H9 (cell line): Measurements from ENCODE around the gene MKRN1. TPM values are rescaled to one million over a fixed set of nuclear protein-coding genes. Genes with fewer than 3 reads are reported as not detected.

Source experiments
- DNase-seq: peaks from one replicate; pipeline ENCODE4 v3.0.0-alpha.2; 2017
- H2AFZ ChIP-seq: one replicate; pipeline ENCODE4 v1.6.1; 2013; ENCODE audit warnings: mild to moderate bottlenecking, low read length, control low read depth, moderate library complexity
- H2AK5ac ChIP-seq: 2 replicates; pipeline ENCODE4 v1.6.1; 2013; ENCODE audit warnings: low read length, control low read depth, mixed read lengths; ENCODE audit not compliant: insufficient read length
- H2BK120ac ChIP-seq: one replicate; pipeline ENCODE4 v1.6.1; 2013; ENCODE audit warnings: low read depth, mild to moderate bottlenecking, low read length, control low read depth, inconsistent platforms; ENCODE audit not compliant: poor library complexity, severe bottlenecking
- H2BK12ac ChIP-seq: 2 replicates; pipeline ENCODE4 v1.6.1; 2013; ENCODE audit warnings: low read length, control low read depth, mixed read lengths, low read depth; ENCODE audit not compliant: insufficient read length
- H2BK15ac ChIP-seq: 2 replicates; pipeline ENCODE4 v1.6.1; 2013; ENCODE audit warnings: low read depth, low read length, control low read depth
- H2BK20ac ChIP-seq: one replicate; pipeline ENCODE4 v1.6.1; 2013; ENCODE audit warnings: low read depth, mild to moderate bottlenecking, low read length, control low read depth, inconsistent platforms; ENCODE audit not compliant: poor library complexity, severe bottlenecking
- H2BK5ac ChIP-seq: 2 replicates; pipeline ENCODE4 v1.6.1; 2013; ENCODE audit warnings: low read length, control low read depth, mixed read lengths; ENCODE audit not compliant: insufficient read length
- H3K14ac ChIP-seq: 2 replicates; pipeline ENCODE4 v1.6.1; 2013; ENCODE audit warnings: low read length, control low read depth; ENCODE audit not compliant: insufficient read depth
- H3K18ac ChIP-seq: 2 replicates; pipeline ENCODE4 v1.6.1; 2013; ENCODE audit warnings: low read depth, mild to moderate bottlenecking, mixed read lengths, low read length, control low read depth; ENCODE audit not compliant: insufficient read length
- H3K23ac ChIP-seq: 2 replicates; pipeline ENCODE4 v1.6.1; 2013; ENCODE audit warnings: low read length, control low read depth, mixed read lengths, low read depth; ENCODE audit not compliant: insufficient read length
- H3K23me2 ChIP-seq: 2 replicates; pipeline ENCODE4 v1.6.1; 2013; ENCODE audit warnings: low read depth, mild to moderate bottlenecking, mixed read lengths, low read length, control low read depth; ENCODE audit not compliant: insufficient read length, poor library complexity, severe bottlenecking
- H3K27ac ChIP-seq: 2 replicates; pipeline ENCODE4 v1.5.1; 2013; ENCODE audit warnings: low read length, control low read depth, mixed read lengths, low read depth; ENCODE audit not compliant: insufficient read length
- H3K27me3 ChIP-seq: 2 replicates; pipeline ENCODE4 v1.6.1; 2013; ENCODE audit warnings: low read length, control low read depth, inconsistent platforms; ENCODE audit not compliant: insufficient read depth
- H3K4ac ChIP-seq: 2 replicates; pipeline ENCODE4 v1.6.1; 2013; ENCODE audit warnings: low read depth, mild to moderate bottlenecking, control low read depth, inconsistent platforms, low read length, moderate library complexity
- H3K4me1 ChIP-seq: 2 replicates; pipeline ENCODE4 v1.6.1; 2013; ENCODE audit warnings: low read length, control low read depth, inconsistent platforms; ENCODE audit not compliant: insufficient read depth
- H3K4me2 ChIP-seq: 2 replicates; pipeline ENCODE4 v1.6.1; 2013; ENCODE audit warnings: low read length, control low read depth, mixed read lengths; ENCODE audit not compliant: insufficient read length, insufficient read depth
- H3K56ac ChIP-seq: 2 replicates; pipeline ENCODE4 v1.6.1; 2013; ENCODE audit warnings: low read depth, mild to moderate bottlenecking, mixed read lengths, low read length, control low read depth; ENCODE audit not compliant: insufficient read length
- H3K79me1 ChIP-seq: 2 replicates; pipeline ENCODE4 v1.6.1; 2013; ENCODE audit warnings: low read depth, mild to moderate bottlenecking, moderate library complexity, low read length, control low read depth, inconsistent platforms; ENCODE audit not compliant: insufficient read depth, poor library complexity, severe bottlenecking
- H3K79me2 ChIP-seq: 2 replicates; pipeline ENCODE4 v1.6.1; 2013; ENCODE audit warnings: low read length, control low read depth, inconsistent platforms; ENCODE audit not compliant: insufficient read depth
- H3K9ac ChIP-seq: 2 replicates; pipeline ENCODE4 v1.6.1; 2013; ENCODE audit warnings: low read length, control low read depth, mixed read lengths; ENCODE audit not compliant: insufficient read length; ENCODE audit errors: extremely low read depth
- H3K9me3 ChIP-seq: one replicate; pipeline ENCODE4 v1.6.1; 2013; ENCODE audit warnings: low read depth, low read length, inconsistent platforms; ENCODE audit not compliant: control insufficient read depth
- H3T11ph ChIP-seq: one replicate; pipeline ENCODE4 v1.6.1; 2013; ENCODE audit warnings: mild to moderate bottlenecking, low read length, control low read depth, inconsistent platforms
- H4K20me1 ChIP-seq: one replicate; pipeline ENCODE4 v1.6.1; 2013; ENCODE audit not compliant: control insufficient read depth, insufficient read length, insufficient read depth
- H4K5ac ChIP-seq: 2 replicates; pipeline ENCODE4 v1.6.1; 2013; ENCODE audit warnings: low read depth, mild to moderate bottlenecking, mixed read lengths, low read length, control low read depth; ENCODE audit not compliant: insufficient read length
- H4K8ac ChIP-seq: replicated peaks from 2 replicates; pipeline ENCODE4 v1.6.1; 2013; ENCODE audit warnings: low read length, control low read depth, mixed read lengths, low read depth; ENCODE audit not compliant: insufficient read length
- H4K91ac ChIP-seq: 2 replicates; pipeline ENCODE4 v1.6.1; 2013; ENCODE audit warnings: low read depth, mild to moderate bottlenecking, moderate library complexity, mixed read lengths, low read length, control low read depth; ENCODE audit not compliant: insufficient read length
- H3K27ac Mint-ChIP-seq, 3 experiments: 2 replicates in 2 of 3; 3 replicates in 1 of 3; pipeline ENCODE4 v1.8.0; 2020 to 2021; ENCODE audit warnings: mixed read lengths in 3 of 3, mild to moderate bottlenecking in 1 of 3, moderate library complexity in 1 of 3
- H3K27me3 Mint-ChIP-seq: 2 replicates; pipeline ENCODE4 v1.8.0; 2021; ENCODE audit warnings: low read depth, mild to moderate bottlenecking, moderate library complexity, mixed read lengths
- H3K36me3 Mint-ChIP-seq, 3 experiments: 2 replicates in 2 of 3; 3 replicates in 1 of 3; pipeline ENCODE4 v1.8.0; 2020 to 2021; ENCODE audit warnings: low read depth in 3 of 3, mixed read lengths in 3 of 3; ENCODE audit not compliant: insufficient read depth in 1 of 3
- H3K4me1 Mint-ChIP-seq, 2 experiments: 2 replicates each; pipeline ENCODE4 v1.8.0; 2020; ENCODE audit warnings: mixed read lengths in 2 of 2
- H3K4me3 Mint-ChIP-seq, 2 experiments: 2 replicates in 1 of 2; 3 replicates in 1 of 2; pipeline ENCODE4 v1.8.0; 2020 to 2021; ENCODE audit warnings: mild to moderate bottlenecking in 2 of 2, mixed read lengths in 2 of 2, moderate library complexity in 1 of 2
- H3K9me3 Mint-ChIP-seq, 2 experiments: 2 replicates in 1 of 2; 3 replicates in 1 of 2; pipeline ENCODE4 v1.8.0; 2020; ENCODE audit warnings: mild to moderate bottlenecking in 2 of 2, mixed read lengths in 2 of 2, moderate library complexity in 1 of 2
- CTCF ChIP-seq: fragments of 200-600 bp; sonication (generic); conservative IDR thresholded peaks from 3 replicates; pipeline ENCODE4 v1.8.0; 2021; ENCODE audit warnings: antibody characterized with exemption, mild to moderate bottlenecking
- WGBS: extraction: QIAGEN DNeasy Blood & Tissue Kit; methylation state at CpG from one replicate; pipeline ENCODE4 v1.1.7; 2013; ENCODE audit warnings: missing lambda C conversion rate, low lambda C conversion rate, mixed read lengths; ENCODE audit not compliant: insufficient read length; ENCODE audit errors: extremely low coverage; 5-methylcytosine and 5-hydroxymethylcytosine counted together
- total RNA-seq: library from RNA; stranded (reverse); gene quantifications from 2 replicates; pipeline ENCODE4 v1.2.1, GENCODE V29; 2021

Gene MKRN1
- total RNA-seq, 1 experiment from 2014 or later: 106 TPM

GRCh38 chr7:140435252-140435895 is 43.9 kb downstream of the MKRN1 start:
- Histone ChIP-seq H2BK120ac (no peak overlapping the region), H4K91ac (no peak overlapping the region), H3K14ac (no peak overlapping the region), H3K9me3 (no peaks in the 10 kb centered on the region), H3T11ph (no peak overlapping the region), H3K79me2 (no peaks in the 10 kb centered on the region), H4K5ac (no peak overlapping the region), H3K23me2 (no peaks in the 10 kb centered on the region), H4K8ac (no peak overlapping the region), H2BK12ac (no peak overlapping the region), H3K23ac (no peak overlapping the region), H3K79me1 (no peaks in the 10 kb centered on the region), H3K4me1 (no peaks in the 10 kb centered on the region), H3K4ac (no peak overlapping the region), H3K27me3 (no peaks in the 10 kb centered on the region), H3K56ac (no peak overlapping the region), H2AK5ac (no peak overlapping the region), H3K27ac (no peak overlapping the region), H3K18ac (no peak overlapping the region), H2AFZ (no peak overlapping the region), H4K20me1 (no peaks in the 10 kb centered on the region), H2BK5ac (no peak overlapping the region), H3K4me2 (no peak overlapping the region), H2BK20ac (no peak overlapping the region), H3K9ac (no peak overlapping the region), H2BK15ac (no peak overlapping the region)
- Mint-ChIP-seq H3K9me3 (peaks cover 3% of the 10 kb centered on the region in 2 experiments; a peak in 4 of 5 replicates), H3K36me3 (peaks cover 3 to 4% (median 3%) of the 10 kb centered on the region in 3 experiments; a peak in 5 of 7 replicates), H3K27me3 (no peaks in the 10 kb centered on the region), H3K27ac (peak overlapping the region in 1 of 3 experiments; percentile 40; a peak in 2 of 7 replicates), H3K4me3 (no peak overlapping the region), H3K4me1 (no peaks in the 10 kb centered on the region)
- TF ChIP-seq CTCF: no peak
- peak; percentile 54 for DNase-seq
- no CpG with 5 or more reads among the region's 51 CpGs for whole genome bisulfite sequencing
